ENCODE data around the gene MRGPRE.

The MRGPRE gene

GRCh38 chr11:3199537-3200295 lies 32.5 kb downstream of the MRGPRE start:
- Histone ChIP-seq H3K4me2 (ENCODE audit: insufficient read depth, low read length) (no peak overlapping the region), H3K9me3 (ENCODE audit: insufficient read depth, low read length, severe bottlenecking) (no peaks in the 10 kb centered on the region), H3K4me1 (ENCODE audit: insufficient read depth, low read length) (peaks cover 33% of the 10 kb centered on the region), H3K36me3 (ENCODE audit: insufficient read depth, low read length) (no peaks in the 10 kb centered on the region), H3K9ac (ENCODE audit: low read depth, low read length) (no peak overlapping the region), H2AFZ (ENCODE audit: low read depth, low read length) (no peak overlapping the region), H3K4me3 (ENCODE audit: low read depth in 1 of 2, low read length in 2 of 2) (no peak overlapping the region), H4K20me1 (ENCODE audit: insufficient read depth, low read length) (no peaks in the 10 kb centered on the region), H3K27me3 (ENCODE audit: insufficient read depth, low read length, poor library complexity) (no peaks in the 10 kb centered on the region), H3K79me2 (ENCODE audit: insufficient read depth, low read length) (no peaks in the 10 kb centered on the region), H3K27ac (ENCODE audit: low read length) (0 out of 2 replicates have a peak overlapping the region, but pooled peaks have one; percentile 55)
- TF ChIP-seq CTCF (IDR thresholded peaks at IDR 0.05; ENCODE audit: borderline replicate concordance, extremely low read depth, low read length, poor library complexity, severe bottlenecking) (no peak), EZH2 (IDR thresholded peaks at IDR 0.05; ENCODE audit: borderline replicate concordance, low read depth, low read length, severe bottlenecking) (no peak)
- DNase-seq (no peak), ATAC-seq (ENCODE audit: insufficient read depth, low read depth) (no peak)

- Histone ChIP-seq H3K9ac (ENCODE audit: low read depth, low read length) (no peak overlapping the region), H3K27me3 (ENCODE audit: insufficient read depth, low read length, poor library complexity) (no peaks in the 10 kb centered on the region), H4K20me1 (ENCODE audit: insufficient read depth, low read length) (no peaks in the 10 kb centered on the region), H3K27ac (ENCODE audit: low read length) (no peak overlapping the region), H3K79me2 (ENCODE audit: insufficient read depth, low read length) (no peaks in the 10 kb centered on the region), H3K4me1 (ENCODE audit: insufficient read depth, low read length) (peaks cover 33% of the 10 kb centered on the region), H3K4me3 (ENCODE audit: low read depth in 1 of 2, low read length in 2 of 2) (no peak overlapping the region), H2AFZ (ENCODE audit: low read depth, low read length) (no peak overlapping the region), H3K36me3 (ENCODE audit: insufficient read depth, low read length) (no peaks in the 10 kb centered on the region), H3K9me3 (ENCODE audit: insufficient read depth, low read length, severe bottlenecking) (no peaks in the 10 kb centered on the region), H3K4me2 (ENCODE audit: insufficient read depth, low read length) (no peak overlapping the region)
- no peak for ATAC-seq (ENCODE audit: insufficient read depth, low read depth)
- no peak for TF ChIP-seq CTCF (IDR thresholded peaks at IDR 0.05; ENCODE audit: borderline replicate concordance, extremely low read depth, low read length, poor library complexity, severe bottlenecking)
- no peak for TF ChIP-seq EZH2 (IDR thresholded peaks at IDR 0.05; ENCODE audit: borderline replicate concordance, low read depth, low read length, severe bottlenecking)
- DNase-seq: no peak
These were observed 33.4 kb downstream of the MRGPRE start for GRCh38 chr11:3198815-3199214.

- no peak for ATAC-seq (ENCODE audit: insufficient read depth, low read depth)
These were observed 34.2 kb downstream of the MRGPRE start for GRCh38 chr11:3197878-3198528.

More at GRCh38 chr11:3197878-3198528, 34.2 kb downstream of the MRGPRE start:
- TF ChIP-seq EZH2 (IDR thresholded peaks at IDR 0.05; ENCODE audit: borderline replicate concordance, low read depth, low read length, severe bottlenecking): no peak
- TF ChIP-seq CTCF (IDR thresholded peaks at IDR 0.05; ENCODE audit: borderline replicate concordance, extremely low read depth, low read length, poor library complexity, severe bottlenecking): no peak
- DNase-seq: no peak
- Histone ChIP-seq H3K4me3 (ENCODE audit: low read depth in 1 of 2, low read length in 2 of 2) (no peak overlapping the region), H3K27me3 (ENCODE audit: insufficient read depth, low read length, poor library complexity) (no peaks in the 10 kb centered on the region), H2AFZ (ENCODE audit: low read depth, low read length) (no peak overlapping the region), H3K9me3 (ENCODE audit: insufficient read depth, low read length, severe bottlenecking) (no peaks in the 10 kb centered on the region), H3K27ac (ENCODE audit: low read length) (no peak overlapping the region), H3K4me1 (ENCODE audit: insufficient read depth, low read length) (peaks cover 30% of the 10 kb centered on the region), H3K79me2 (ENCODE audit: insufficient read depth, low read length) (no peaks in the 10 kb centered on the region), H3K9ac (ENCODE audit: low read depth, low read length) (no peak overlapping the region), H4K20me1 (ENCODE audit: insufficient read depth, low read length) (no peaks in the 10 kb centered on the region), H3K36me3 (ENCODE audit: insufficient read depth, low read length) (no peaks in the 10 kb centered on the region), H3K4me2 (ENCODE audit: insufficient read depth, low read length) (no peak overlapping the region)
